GM18858 (cell line): ENCODE data around the gene CAPRIN1.

ENCODE experiments used
- ATAC-seq: cut with Tn5 transposase; IDR thresholded peaks from one replicate; pipeline ENCODE4 v1.9.1; 2021; ENCODE audit not compliant: unreplicated experiment

CAPRIN1 gene

DNA sequence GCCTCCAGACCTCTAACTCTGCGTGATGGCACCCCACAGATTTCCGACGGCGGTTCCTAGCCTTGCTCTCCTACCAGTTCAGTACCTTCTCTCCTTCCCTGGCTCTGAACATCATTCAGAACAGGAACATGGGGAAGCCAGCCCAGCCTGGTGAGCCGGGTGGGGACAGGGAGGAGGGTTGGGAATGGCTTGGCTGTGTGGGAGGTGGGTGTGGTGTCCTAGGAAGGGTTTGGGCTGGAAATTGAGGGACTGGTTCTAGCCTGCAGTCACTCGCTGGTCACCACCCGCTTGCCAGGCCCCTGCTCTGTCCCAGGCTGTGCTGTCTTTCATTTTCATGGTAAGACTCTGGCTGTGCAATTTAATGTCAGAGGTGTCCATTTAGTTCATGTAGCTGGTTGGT, 87.8 kb downstream of the CAPRIN1 start:
- no peak for ATAC-seq

DNA sequence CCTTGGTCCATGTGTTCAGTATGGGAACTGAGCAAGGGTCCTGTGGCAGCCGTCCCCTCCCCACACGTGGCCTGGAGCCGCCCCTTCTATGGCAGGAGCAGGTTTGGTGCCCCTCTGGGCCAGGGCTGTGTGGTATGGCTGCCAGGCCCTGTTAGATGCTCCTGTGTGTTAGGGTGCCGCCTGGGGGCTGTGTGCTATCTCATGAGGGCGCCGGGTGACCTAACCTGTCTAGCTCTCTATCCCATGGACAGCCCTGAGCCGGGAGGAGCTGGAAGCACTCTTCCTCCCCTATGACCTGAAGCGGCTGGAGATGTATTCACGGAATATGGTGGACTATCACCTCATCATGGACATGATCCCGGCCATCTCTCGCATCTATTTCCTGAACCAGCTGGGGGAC, 88.6 kb downstream of the CAPRIN1 start:
- no peak for ATAC-seq

DNA sequence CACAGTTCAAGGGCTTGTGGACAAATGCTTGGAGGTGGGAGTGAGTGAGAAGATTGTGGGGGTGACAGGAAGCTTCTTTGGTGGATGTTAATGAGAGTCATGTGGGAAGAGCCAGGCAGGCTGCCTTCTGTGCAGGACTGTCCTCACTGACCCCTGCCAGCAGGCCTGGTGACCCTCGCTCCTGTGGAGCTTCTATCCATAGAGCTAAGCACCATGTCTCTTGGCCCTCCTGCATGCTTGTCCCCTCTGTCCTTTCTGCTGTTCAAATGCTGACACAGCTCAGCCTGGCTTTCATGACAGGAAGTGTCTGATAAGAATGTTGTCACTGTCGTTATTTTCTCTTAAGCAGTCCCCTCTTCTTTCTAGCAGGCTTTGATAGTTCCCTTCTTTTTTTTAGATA, 91.5 kb downstream of the CAPRIN1 start:
- no peak for ATAC-seq

DNA sequence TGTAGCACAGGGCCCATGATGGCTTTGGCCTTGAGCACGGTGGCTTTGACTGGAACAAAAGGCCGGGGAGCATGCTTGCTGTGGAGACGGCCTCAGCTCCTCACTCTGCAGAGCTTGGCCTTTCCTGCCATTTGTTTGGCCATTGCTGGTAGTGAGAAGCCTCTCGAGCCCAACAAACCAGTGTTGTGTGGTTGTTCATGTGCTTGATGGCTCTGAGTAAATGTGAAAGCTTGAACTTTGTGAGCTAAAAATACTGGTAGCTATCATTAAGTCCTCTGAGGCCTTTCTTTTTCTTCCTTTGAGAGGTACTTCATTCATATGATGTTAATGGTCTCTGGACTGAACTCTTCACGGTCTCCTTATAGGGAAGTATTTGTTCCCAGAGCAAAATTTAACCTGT, 93.5 kb downstream of the CAPRIN1 start:
- peak; percentile 71 for ATAC-seq

DNA sequence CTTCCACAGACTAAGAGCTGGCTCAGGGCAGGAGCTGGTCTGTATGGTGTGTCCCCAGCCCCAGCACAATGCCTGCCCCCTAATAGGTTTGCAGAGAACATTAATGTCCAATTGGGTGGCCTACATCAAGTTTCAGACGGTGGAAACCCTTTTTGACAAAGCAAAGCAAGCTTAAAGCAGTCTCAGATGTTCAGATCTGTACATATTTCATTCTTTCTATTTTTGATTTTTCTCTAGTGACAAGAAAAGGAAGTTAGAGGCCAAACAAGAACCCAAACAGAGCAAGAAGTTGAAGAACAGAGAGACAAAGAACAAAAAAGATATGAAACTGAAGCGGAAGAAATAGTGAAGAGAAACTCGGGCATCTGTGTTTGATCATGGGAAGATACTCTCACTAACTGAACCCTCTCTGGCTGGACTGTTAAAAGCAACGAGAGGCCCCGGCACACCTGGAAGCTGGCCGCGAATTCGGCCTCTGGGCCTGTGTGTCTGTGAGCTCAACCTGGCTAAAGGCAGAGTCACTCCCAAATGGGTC, 94.4 kb downstream of the CAPRIN1 start:
- ATAC-seq: no peak

DNA sequence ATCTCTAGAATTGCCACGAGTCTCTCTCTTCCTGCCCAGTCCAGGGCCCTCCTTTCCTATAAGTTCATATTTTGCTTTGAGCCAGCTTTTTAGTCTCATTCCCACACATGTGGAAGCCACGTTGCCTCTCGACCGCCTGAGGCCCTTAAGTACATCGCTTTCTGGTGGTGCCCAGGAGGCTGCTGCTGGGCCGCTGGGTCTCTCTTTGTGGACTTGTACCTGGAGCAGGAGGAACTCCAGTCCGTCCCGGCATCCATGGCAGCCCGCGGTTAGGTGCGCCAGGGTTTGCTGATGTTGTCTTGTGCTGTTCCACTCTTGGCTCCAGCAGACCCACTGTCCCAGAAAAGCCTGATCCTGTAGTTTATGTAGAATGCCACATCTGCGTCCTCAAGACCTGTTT, 94.9 kb downstream of the CAPRIN1 start:
- no peak for ATAC-seq

DNA sequence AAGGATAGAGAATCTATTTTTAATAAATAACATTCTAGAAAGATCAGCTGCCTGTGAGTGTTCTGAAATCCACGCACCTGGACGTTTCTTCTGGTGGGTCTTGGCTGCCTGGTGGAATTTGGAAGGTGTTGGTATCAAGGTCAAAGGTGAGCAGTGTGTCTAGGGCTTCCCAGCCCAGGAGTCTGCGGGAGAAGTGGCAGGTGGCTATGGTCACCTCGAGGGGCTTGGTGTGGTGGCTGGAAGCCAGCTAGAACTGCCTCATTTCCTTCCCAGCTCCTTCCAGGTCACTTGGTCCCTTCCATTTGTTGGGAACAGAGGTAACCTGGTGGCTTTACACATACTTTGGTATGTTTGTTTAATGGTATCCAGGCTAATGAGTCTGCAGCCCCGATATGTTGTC, 95.3 kb downstream of the CAPRIN1 start:
- ATAC-seq: no peak

DNA sequence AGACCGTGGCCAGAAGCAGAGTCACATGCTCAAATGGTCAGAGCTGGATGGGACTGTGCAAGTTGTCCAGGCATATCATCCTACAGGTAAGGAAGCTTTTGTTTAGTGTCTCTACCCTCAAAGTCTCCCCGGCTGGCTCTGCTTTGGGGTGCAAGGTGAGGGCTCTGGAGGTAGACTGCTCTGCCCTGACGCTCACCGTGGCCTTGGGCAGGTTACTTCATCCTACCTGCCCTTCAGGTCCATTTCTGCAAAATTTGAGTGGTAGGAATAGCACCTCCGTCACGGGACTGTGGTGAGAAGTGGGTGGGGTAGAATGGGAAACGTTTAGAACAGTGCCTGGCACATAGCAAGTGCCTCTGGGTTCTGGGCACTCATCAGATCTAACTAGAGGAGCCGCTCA, 96.0 kb downstream of the CAPRIN1 start:
- ATAC-seq: no peak

DNA sequence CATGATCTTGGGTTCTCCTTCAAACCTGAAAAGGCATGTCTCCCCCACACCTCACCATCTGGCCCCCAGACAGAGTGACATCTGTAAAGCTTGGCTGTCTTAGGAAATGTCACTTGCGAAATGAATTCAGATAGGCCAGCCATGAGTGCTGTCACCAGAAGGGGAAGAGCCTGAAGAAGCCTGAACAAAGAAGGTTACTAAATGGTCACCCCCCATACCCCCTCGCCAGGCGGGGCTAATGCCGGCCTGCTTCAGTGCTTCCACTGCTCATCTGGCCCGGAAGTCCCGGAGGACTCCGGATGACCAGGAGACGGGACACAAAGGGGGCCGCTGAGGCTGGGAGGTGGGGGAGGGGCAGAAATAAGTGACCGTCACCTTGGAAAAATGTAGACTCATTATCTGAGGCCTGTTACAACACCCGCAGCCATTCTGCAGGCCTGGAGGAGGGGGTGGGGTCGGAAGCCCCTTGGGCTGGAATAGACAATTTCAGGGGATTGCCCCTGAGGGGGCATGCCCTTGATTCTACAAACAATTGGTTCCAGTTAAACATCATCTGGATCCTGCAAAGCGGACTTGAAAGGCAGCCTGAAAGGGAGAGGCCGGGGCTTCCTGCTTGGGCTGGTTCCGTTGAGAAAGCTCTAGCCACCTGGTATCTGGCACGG, 97.1 kb downstream of the CAPRIN1 start:
- ATAC-seq: no peak

DNA sequence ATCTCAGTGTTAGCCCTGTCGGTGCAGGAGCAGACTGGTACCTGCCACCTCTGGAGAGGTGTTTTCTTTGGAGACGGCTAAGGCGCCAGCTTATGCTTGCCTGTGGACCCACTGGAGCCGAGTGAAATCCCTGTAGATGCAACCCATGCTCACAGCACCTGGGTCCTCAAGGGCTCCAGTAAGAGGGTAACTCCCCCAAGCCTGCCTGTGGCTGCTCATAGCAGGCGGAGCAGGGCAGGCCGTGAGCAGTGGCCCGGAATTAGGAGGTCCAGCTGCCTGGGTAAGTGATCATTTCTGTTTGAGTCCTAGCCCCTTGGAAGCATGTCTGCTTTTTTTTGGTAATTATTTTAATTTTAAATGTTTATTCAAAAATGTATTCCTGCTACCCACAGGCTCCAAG, 97.7 kb downstream of the CAPRIN1 start:
- ATAC-seq: no peak

DNA sequence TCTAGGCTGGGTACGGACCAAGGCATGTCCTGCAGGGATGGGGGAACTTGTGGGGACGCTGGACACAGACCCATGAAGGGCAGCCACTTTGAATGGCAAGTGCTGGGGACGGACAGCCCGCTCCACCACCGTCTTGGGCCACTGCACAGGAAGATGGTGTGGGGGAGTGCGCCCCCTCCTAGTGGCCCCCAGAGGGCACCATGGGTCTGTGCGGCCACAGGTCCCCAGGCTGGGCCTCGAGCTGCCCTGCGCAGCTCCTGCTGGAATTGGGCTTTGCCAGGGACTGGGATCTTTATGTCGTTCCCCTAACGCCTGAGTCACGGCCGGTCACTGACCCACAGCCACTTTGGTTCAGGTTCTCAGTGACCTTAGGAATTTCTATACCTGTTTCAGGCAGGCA, 98.3 kb downstream of the CAPRIN1 start:
- ATAC-seq: no peak

DNA sequence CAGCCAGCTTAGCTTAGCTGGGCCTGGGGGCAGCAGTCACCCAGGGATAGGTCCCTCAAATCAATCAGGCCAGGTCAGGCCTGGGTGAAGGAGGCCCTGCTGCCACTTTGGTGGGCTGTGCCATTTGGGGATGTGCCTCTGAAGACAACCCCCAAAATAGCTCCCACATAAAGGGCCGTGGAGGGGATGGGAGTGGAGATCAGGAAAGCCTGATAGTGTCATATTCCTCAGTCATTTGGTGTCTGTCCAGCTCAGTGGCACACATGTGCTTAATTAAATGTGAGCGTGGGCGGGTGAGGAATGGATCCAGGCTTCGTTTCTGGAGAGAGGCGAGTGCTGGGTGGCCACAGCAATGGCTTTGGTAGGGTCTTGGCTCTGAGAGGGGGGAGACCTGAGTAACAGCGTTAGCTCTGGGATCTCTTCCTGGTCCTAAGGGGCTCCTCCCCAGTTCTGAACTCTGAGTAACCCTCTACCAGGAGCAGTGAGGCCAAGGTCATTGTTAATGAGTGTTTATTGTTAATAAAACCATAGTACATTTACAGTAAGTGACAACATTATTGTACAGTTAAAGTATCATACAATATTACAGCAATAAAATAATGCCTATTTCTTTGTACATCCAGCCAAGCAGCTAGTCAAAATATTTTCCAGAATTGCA, 99.1 kb downstream of the CAPRIN1 start:
- ATAC-seq: no peak
